HG03460 (cell line): ENCODE results near the gene RNF41.

ENCODE experiments used
- ATAC-seq: cut with Tn5 transposase; IDR thresholded peaks from one replicate; pipeline ENCODE4 v1.9.1; 2021; ENCODE audit not compliant: unreplicated experiment

The RNF41 gene

DNA sequence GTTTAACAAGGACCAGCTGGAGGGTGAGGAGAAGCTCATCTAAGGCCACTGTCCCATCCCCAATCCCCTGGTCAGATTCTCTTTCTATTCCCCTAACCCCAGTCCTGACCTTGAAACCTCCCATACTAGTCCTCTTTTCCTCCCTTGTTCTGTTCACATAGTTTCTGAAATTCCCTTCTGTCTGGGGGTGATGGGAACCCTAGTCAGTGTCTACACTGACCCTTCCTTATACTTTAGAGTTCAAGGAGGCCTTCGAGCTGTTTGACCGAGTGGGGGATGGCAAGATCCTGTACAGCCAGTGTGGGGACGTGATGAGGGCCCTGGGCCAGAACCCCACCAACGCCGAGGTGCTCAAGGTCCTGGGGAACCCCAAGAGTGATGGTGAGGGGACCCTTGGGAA lies 66.9 kb downstream of the RNF41 start:
- no peak for ATAC-seq

DNA sequence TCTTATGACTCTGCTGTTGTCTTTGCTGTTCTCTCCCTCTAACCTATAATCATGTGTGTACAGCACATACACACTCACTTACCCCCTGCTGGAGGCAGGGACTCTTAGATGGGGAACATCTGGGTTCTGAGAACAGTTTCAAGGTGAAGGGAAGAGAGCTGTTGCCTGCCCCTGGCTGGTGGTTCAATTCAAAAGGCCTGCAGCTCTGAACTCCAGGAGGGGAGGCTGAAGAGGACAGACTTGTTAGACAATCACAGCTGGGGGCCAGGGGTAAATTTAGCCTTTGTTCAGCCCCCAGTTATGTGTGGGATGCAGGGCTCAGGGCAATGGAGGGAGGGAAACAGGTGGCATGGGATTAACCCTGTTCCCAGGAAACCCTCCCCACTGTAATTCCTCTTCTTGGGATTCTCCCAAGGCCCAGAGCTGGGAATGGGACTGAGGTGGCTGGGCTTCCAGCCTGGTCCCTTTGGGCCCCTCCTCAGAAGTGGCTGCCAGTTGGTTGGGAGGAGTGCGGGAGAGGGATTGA lies 67.4 kb downstream of the RNF41 start:
- ATAC-seq = no peak

DNA sequence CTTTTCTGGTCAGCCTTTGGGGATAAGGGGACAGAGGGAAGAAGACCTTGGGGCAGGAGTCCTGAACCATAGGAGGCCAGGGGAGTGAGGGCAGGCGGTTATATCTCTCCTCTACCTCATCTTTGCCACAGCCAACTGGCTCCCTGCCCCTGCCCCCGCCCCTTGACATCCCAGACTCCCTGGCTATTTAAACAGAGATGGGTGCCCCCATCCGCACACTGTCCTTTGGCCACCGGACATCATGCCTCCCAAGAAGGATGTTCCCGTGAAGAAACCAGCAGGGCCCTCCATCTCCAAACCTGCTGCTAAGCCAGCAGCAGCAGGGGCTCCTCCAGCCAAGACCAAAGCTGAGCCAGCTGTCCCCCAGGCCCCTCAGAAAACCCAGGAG lies 68.0 kb downstream of the RNF41 start:
- no peak for ATAC-seq

DNA sequence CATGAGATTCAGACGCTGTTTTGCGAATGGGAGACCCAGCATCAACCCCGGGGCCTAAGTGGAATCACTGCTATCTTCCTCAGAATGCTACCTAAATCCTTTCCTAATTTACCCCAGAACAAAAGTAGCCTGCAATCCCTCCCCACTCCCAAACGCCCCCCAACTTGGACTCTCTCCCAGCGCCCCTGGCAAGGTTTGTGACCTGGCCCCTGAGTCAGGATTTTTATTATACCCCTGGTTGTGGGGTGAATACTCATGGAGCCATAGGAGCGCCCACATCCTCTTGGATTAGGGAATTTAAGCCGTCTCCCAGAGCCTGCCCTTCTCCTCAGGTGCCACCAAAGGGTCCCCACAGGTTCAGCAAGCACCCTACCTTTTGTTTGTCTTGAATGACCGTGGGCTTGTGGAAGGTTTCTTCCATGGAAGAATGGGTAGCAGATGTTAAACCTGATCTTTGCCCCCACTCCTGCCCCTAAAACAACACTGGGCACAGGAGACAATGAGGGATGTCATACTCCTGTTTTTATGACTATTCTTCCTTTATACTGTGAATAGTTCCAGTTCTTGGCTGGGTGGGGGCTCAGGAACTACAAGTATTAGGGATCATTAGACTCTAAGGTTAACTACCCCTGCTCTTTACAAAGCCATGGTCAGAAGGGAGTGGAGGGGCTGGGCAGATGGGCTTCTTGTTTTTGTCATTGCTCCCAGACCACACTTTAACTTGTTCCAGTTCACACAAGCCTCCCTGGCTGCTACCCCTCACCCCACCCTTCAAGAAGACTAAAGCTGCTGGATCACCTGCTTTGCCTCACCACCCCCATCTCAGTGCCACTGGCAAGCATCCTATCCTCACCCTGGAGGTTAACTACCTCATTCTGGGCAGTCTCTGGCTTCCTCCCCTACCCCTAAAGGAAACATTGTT lies 68.7 kb downstream of the RNF41 start:
- ATAC-seq = no peak
